Small intestine (tissue), 7 donors: ENCODE measurements around the gene CCDC80. TPM values are rescaled to one million over a fixed set of nuclear protein-coding genes. Genes with fewer than 3 reads are reported as not detected.
A peak's percentile ranks its signal among the peaks of the same experiment; 100 is the strongest.

Experiments
- DNase-seq, 2 donors: peaks; one replicate each; pipeline versions ENCODE4 v3.0.0 to v3.0.0-alpha.2; 2013
- FAIRE-seq: peaks from 2 replicates; lab custom pipeline; 2012; peaks lifted over from hg19 to GRCh38; lab: Jason Lieb, UNC
- H3K27ac ChIP-seq, 3 donors: one replicate each; pipeline ENCODE4 v1.5.1; 2013; ENCODE audit warnings: low read length in 2 of 3, mild to moderate bottlenecking in 2 of 3, control low read depth in 1 of 3, inconsistent platforms in 1 of 3, low read depth in 1 of 3, moderate library complexity in 1 of 3
- H3K27me3 ChIP-seq, 3 donors: one replicate each; pipeline ENCODE4 v1.6.1; 2013; ENCODE audit warnings: low read length in 3 of 3, inconsistent platforms in 1 of 3; ENCODE audit not compliant: control insufficient read depth in 3 of 3, insufficient read depth in 3 of 3
- H3K36me3 ChIP-seq, 3 donors: one replicate each; pipeline ENCODE4 v1.6.1; 2013; ENCODE audit warnings: low read length in 3 of 3, inconsistent platforms in 1 of 3, low read depth in 1 of 3, mild to moderate bottlenecking in 1 of 3, moderate library complexity in 1 of 3; ENCODE audit not compliant: control insufficient read depth in 3 of 3, insufficient read depth in 2 of 3
- H3K4me1 ChIP-seq, 3 donors: one replicate each; pipeline ENCODE4 v1.6.1; 2013; ENCODE audit warnings: low read length in 2 of 3, inconsistent platforms in 1 of 3, low read depth in 1 of 3, mild to moderate bottlenecking in 1 of 3, moderate library complexity in 1 of 3; ENCODE audit not compliant: control insufficient read depth in 3 of 3, insufficient read depth in 2 of 3
- H3K4me3 ChIP-seq, 3 donors: one replicate each; pipeline ENCODE4 v1.5.1; 2013; ENCODE audit warnings: low read length in 3 of 3, control low read depth in 1 of 3, inconsistent platforms in 1 of 3, low read depth in 1 of 3, mild to moderate bottlenecking in 1 of 3, moderate library complexity in 1 of 3
- H3K9me3 ChIP-seq, 2 donors: one replicate each; pipeline ENCODE4 v1.6.1; 2013; ENCODE audit warnings: low read depth in 1 of 2, low read length in 1 of 2; ENCODE audit not compliant: control insufficient read depth in 2 of 2, insufficient read depth in 1 of 2
- WGBS, 3 donors: extraction: QIAGEN DNeasy Blood & Tissue Kit; methylation state at CpG; one replicate each; pipeline ENCODE4 v1.1.7; 2013; 5-methylcytosine and 5-hydroxymethylcytosine counted together
- polyA plus RNA-seq, 4 donors: library from polyadenylated mRNA; stranded (reverse) in 3 of 4; unstranded in 1 of 4; fragments of 200-250 nt in 3 of 4; fragments of 120-200 nt in 1 of 4; gene quantifications; one replicate each; pipeline versions ENCODE4 v1.2.1 to v1.2.3, GENCODE V29; 2013
- donor health status: healthy with polysubstance abuse.
- donor health status: control.
- donor health status: control.
- donor health status: Bipolar disorder and iron deficiency.
- donor health status: healthy.

CCDC80 gene
- polyA plus RNA-seq, 4 donors: 2.5 to 14.5 (median 5.2) TPM

DNA sequence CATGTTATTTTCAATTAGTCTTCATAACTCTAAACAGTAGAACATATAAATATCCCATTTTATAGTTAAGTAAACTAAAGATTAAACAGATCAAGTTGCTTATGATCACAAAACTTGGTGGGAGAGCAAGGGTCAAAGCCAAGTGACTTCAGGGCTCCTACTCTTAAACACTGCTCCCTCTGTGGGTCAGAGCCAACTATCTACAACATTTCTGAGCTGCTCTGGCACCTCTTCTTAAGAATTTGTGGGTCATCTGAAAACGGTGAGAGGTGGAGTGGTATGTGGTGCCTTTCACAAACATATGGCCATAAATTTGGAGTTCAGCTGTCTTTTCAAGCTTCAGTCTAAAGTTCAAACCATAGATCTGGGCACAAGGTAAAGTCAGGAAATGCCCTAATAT is 90.1 kb downstream of the CCDC80 start:
- 13 to 27% (median 22%) methylated on average over 1 of the region's 1 CpG for WGBS, 3 donors
- H3K27me3 ChIP-seq: no peaks in the 10 kb centered on the region

More for the DNA sequence above, 90.1 kb downstream of the CCDC80 start:
- Histone ChIP-seq H3K9me3 (no peaks in the 10 kb centered on the region), H3K4me1 (peaks cover 0 to 6% (median 3%) of the 10 kb centered on the region in 3 donors), H3K4me3 (no peak overlapping the region), H3K36me3 (peaks cover 0 to 11% (median 9%) of the 10 kb centered on the region in 3 donors), H3K27ac (no peak overlapping the region)
- FAIRE-seq: no peak
- peak in 1 of 2 donors; percentile 17 for DNase-seq

Other genes starting within 250 kb of the CCDC80 start
- gene BTLA, start 141.7 kb downstream of the CCDC80 start, polyA plus RNA-seq: under 1 TPM; 0.27 to 0.67 (median 0.52) TPM
- 10 to 100 TPM; 48.2 to 73.0 (median 63.5) TPM for gene ATG3, start 79.2 kb downstream of the CCDC80 start, polyA plus RNA-seq
- 10 to 100 TPM in 2 of 4 donors, 1 to 10 TPM in 2; 6.2 to 49.3 (median 14.1) TPM for gene SLC35A5, start 79.1 kb downstream of the CCDC80 start, polyA plus RNA-seq
- not detected for gene CD200R1L, start 205.7 kb upstream of the CCDC80 start, polyA plus RNA-seq